Measurements from ENCODE around the gene PI4KB.

DNA sequence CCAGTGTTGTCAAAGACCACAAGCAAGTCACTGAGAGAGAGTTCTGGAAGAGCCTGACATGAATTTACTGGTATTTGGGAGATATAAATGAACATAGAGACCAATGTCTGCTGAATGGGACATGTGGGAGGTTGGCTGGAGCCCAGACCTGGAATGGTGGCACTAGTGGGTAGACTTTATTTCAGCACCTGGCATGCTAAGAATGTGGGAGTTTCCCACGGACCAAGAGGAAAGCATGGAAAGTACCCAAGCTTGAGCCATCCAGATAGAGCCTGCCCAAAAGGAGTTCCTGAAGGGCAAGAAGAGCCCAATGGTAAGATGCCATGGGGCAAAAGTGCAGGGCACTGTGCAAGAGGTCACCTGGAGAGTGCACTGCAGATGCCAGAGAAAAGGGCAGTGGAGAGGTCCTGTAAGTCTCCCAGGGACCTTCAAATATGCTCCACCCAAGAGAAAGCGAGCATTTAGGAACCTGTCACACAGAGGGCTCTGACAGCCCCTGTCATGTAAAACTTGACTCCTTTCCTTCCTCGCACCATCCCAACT lies 53.2 kb downstream of the PI4KB start:
- no peak for TF ChIP-seq PPARA (CRISPR knock-in tag; IDR thresholded peaks at IDR 0.05; ENCODE audit: borderline replicate concordance)
- TF ChIP-seq ZFP3 (CRISPR knock-in tag; IDR thresholded peaks at IDR 0.05) = no peak
- TF ChIP-seq RARB (CRISPR knock-in tag; IDR thresholded peaks at IDR 0.05) = no peak
- no peak for TF ChIP-seq GLIS3 (CRISPR knock-in tag; IDR thresholded peaks at IDR 0.05)
- TF ChIP-seq, protein P1, sequence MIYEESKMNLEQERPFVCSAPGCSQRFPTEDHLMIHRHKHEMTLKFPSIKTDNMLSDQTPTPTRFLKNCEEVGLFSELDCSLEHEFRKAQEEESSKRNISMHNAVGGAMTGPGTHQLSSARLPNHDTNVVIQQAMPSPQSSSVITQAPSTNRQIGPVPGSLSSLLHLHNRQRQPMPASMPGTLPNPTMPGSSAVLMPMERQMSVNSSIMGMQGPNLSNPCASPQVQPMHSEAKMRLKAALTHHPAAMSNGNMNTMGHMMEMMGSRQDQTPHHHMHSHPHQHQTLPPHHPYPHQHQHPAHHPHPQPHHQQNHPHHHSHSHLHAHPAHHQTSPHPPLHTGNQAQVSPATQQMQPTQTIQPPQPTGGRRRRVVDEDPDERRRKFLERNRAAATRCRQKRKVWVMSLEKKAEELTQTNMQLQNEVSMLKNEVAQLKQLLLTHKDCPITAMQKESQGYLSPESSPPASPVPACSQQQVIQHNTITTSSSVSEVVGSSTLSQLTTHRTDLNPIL (CRISPR knock-in tag; IDR thresholded peaks at IDR 0.05; ENCODE audit: low read depth) = no peak
- TF ChIP-seq ZFP30 (CRISPR knock-in tag; IDR thresholded peaks at IDR 0.05) = no peak
- TF ChIP-seq ZNF70 (CRISPR knock-in tag; IDR thresholded peaks at IDR 0.05) = no peak
- TF ChIP-seq, protein P2, sequence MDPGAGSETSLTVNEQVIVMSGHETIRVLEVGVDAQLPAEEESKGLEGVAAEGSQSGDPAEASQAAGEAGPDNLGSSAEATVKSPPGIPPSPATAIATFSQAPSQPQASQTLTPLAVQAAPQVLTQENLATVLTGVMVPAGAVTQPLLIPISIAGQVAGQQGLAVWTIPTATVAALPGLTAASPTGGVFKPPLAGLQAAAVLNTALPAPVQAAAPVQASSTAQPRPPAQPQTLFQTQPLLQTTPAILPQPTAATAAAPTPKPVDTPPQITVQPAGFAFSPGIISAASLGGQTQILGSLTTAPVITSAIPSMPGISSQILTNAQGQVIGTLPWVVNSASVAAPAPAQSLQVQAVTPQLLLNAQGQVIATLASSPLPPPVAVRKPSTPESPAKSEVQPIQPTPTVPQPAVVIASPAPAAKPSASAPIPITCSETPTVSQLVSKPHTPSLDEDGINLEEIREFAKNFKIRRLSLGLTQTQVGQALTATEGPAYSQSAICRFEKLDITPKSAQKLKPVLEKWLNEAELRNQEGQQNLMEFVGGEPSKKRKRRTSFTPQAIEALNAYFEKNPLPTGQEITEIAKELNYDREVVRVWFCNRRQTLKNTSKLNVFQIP (CRISPR knock-in tag; IDR thresholded peaks at IDR 0.05; ENCODE audit: borderline replicate concordance, low read depth) = no peak
- no peak for TF ChIP-seq OSR1 (CRISPR knock-in tag; IDR thresholded peaks at IDR 0.05)
